ENCODE measurements around the gene ITGA3.

Gene ITGA3

DNA sequence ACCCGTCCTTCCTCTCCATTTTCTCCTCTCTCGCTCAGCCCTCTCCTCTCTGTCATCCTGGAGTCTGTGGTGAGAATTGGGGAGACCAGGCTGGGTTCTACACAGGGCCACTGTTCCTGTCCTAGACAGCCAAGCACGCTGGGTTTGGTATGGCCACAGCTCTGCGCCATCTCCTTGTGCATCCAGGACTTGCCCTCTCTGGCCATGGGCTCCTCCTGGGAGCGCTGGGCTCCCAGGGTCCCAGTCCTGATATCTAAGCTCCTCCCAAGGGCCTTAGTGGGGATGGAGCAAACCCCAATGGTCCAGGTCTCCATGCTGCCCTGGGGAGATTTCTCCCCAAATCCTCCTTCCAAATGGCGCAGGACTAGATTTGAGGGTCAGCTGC lies 27.2 kb upstream of the ITGA3 start:
- no peaks in the 10 kb centered on the region for H3K9me2 ChIP-seq (ENCODE audit: low read depth, low read length)
- no peak overlapping the region for H3K4me3 ChIP-seq (ENCODE audit: low read depth, low read length, poor library complexity, severe bottlenecking)
- H3K27me3 ChIP-seq (ENCODE audit: insufficient read depth, low read length), result no peaks in the 10 kb centered on the region
- H3K4me2 ChIP-seq (ENCODE audit: low read length), result no peak overlapping the region
- no peaks in the 10 kb centered on the region for H3K36me3 ChIP-seq (ENCODE audit: insufficient read depth, low read length)
- TF ChIP-seq CTCF (IDR thresholded peaks at IDR 0.05; ENCODE audit: low read length) (no peak), EZH2 (IDR thresholded peaks at IDR 0.05; ENCODE audit: borderline replicate concordance, low read length) (no peak)
- H3K79me2 ChIP-seq (ENCODE audit: insufficient read depth, low read length), result no peaks in the 10 kb centered on the region
- 0 out of 2 replicates have a peak, but pooled peaks cover 2% of the 10 kb centered on the region for H3K9me3 ChIP-seq (ENCODE audit: low read length)
- no peak overlapping the region for H3K9ac ChIP-seq (ENCODE audit: low read length)
- no peaks in the 10 kb centered on the region for H4K20me1 ChIP-seq (ENCODE audit: insufficient read depth, low read length)
- H3K4me1 ChIP-seq (ENCODE audit: insufficient read depth, low read length, severe bottlenecking), result no peaks in the 10 kb centered on the region
- no peak overlapping the region for H3K27ac ChIP-seq (ENCODE audit: low read depth, low read length, poor library complexity, severe bottlenecking)
- H3F3A ChIP-seq (ENCODE audit: insufficient read depth, low read length), result peaks cover 6% of the 10 kb centered on the region
- H2AFZ ChIP-seq (ENCODE audit: low read length), result no peak overlapping the region

- Histone ChIP-seq H3K27ac (ENCODE audit: low read depth, low read length, poor library complexity, severe bottlenecking) (no peak overlapping the region), H3K36me3 (ENCODE audit: insufficient read depth, low read length) (no peaks in the 10 kb centered on the region), H4K20me1 (ENCODE audit: insufficient read depth, low read length) (no peaks in the 10 kb centered on the region), H3K4me1 (ENCODE audit: insufficient read depth, low read length, severe bottlenecking) (no peaks in the 10 kb centered on the region), H2AFZ (ENCODE audit: low read length) (no peak overlapping the region), H3K4me3 (ENCODE audit: low read depth, low read length, poor library complexity, severe bottlenecking) (no peak overlapping the region), H3K9me3 (ENCODE audit: low read length) (0 out of 2 replicates have a peak, but pooled peaks cover 2% of the 10 kb centered on the region), H3K4me2 (ENCODE audit: low read length) (no peak overlapping the region), H3K79me2 (ENCODE audit: insufficient read depth, low read length) (no peaks in the 10 kb centered on the region), H3K9me2 (ENCODE audit: low read depth, low read length) (no peaks in the 10 kb centered on the region), H3F3A (ENCODE audit: insufficient read depth, low read length) (peaks cover 6% of the 10 kb centered on the region), H3K27me3 (ENCODE audit: insufficient read depth, low read length) (no peaks in the 10 kb centered on the region), H3K9ac (ENCODE audit: low read length) (no peak overlapping the region)
- TF ChIP-seq CTCF (IDR thresholded peaks at IDR 0.05; ENCODE audit: low read length) (no peak), EZH2 (IDR thresholded peaks at IDR 0.05; ENCODE audit: borderline replicate concordance, low read length) (no peak)
Measured at GRCh38 chr17:50029185-50029584, 26.7 kb upstream of the ITGA3 start.

- Histone ChIP-seq H3K9ac (ENCODE audit: low read length) (no peak overlapping the region), H3F3A (ENCODE audit: insufficient read depth, low read length) (no peaks in the 10 kb centered on the region), H3K4me3 (ENCODE audit: low read depth, low read length, poor library complexity, severe bottlenecking) (no peak overlapping the region), H2AFZ (ENCODE audit: low read length) (no peak overlapping the region), H3K4me1 (ENCODE audit: insufficient read depth, low read length, severe bottlenecking) (no peaks in the 10 kb centered on the region), H3K27me3 (ENCODE audit: insufficient read depth, low read length) (no peaks in the 10 kb centered on the region), H3K9me3 (ENCODE audit: low read length) (no peaks in the 10 kb centered on the region), H3K27ac (ENCODE audit: low read depth, low read length, poor library complexity, severe bottlenecking) (no peak overlapping the region), H3K4me2 (ENCODE audit: low read length) (no peak overlapping the region), H3K79me2 (ENCODE audit: insufficient read depth, low read length) (no peaks in the 10 kb centered on the region), H4K20me1 (ENCODE audit: insufficient read depth, low read length) (no peaks in the 10 kb centered on the region), H3K9me2 (ENCODE audit: low read depth, low read length) (no peaks in the 10 kb centered on the region), H3K36me3 (ENCODE audit: insufficient read depth, low read length) (no peaks in the 10 kb centered on the region)
- no peak for TF ChIP-seq CTCF (IDR thresholded peaks at IDR 0.05; ENCODE audit: low read length)
- TF ChIP-seq EZH2 (IDR thresholded peaks at IDR 0.05; ENCODE audit: borderline replicate concordance, low read length), result no peak
Measured at GRCh38 chr17:50033316-50033715, 22.6 kb upstream of the ITGA3 start.
